Activated T-cell treated with anti-CD3 and anti-CD28 coated beads, Interleukin-2, amount 50 U/mL, for 72 hours (primary cell): ENCODE measurements around the gene SARM1. TPM values are rescaled to one million over a fixed set of nuclear protein-coding genes. Genes with fewer than 3 reads are reported as not detected.

ENCODE experiments used
- ATAC-seq, 2 donors: fragments of 150-1000 bp; cut with Tn5 transposase; replicated peaks in 1 of 2; 2 replicates each; pipeline ENCODE4 v1.10.0; 2021; ENCODE audit warnings: moderate library complexity in 2 of 2, mild to moderate bottlenecking in 1 of 2
- DNase-seq, 2 donors: peaks; one replicate each; pipeline ENCODE4 v3.0.0; 2021 to 2022; ENCODE audit warnings: mixed read lengths in 1 of 2
- H3K27ac Mint-ChIP-seq: one replicate; pipeline ENCODE4 v1.8.0; 2022; ENCODE audit warnings: mild to moderate bottlenecking, moderate library complexity, mixed read lengths
- H3K27me3 Mint-ChIP-seq: one replicate; pipeline ENCODE4 v1.8.0; 2022; ENCODE audit warnings: low read depth, mixed read lengths
- H3K36me3 Mint-ChIP-seq, 2 donors: one replicate each; pipeline ENCODE4 v1.8.0; 2022; ENCODE audit warnings: mixed read lengths in 2 of 2, mild to moderate bottlenecking in 1 of 2; ENCODE audit not compliant: insufficient read depth in 2 of 2
- H3K4me1 Mint-ChIP-seq: one replicate; pipeline ENCODE4 v1.8.0; 2022; ENCODE audit warnings: low read depth, mixed read lengths
- H3K4me3 Mint-ChIP-seq, 2 donors: one replicate each; pipeline ENCODE4 v1.8.0; 2022; ENCODE audit warnings: mild to moderate bottlenecking in 2 of 2, mixed read lengths in 2 of 2, moderate library complexity in 2 of 2
- H3K9me3 Mint-ChIP-seq, 2 donors: one replicate each; pipeline ENCODE4 v1.8.0; 2022; ENCODE audit warnings: mixed read lengths in 2 of 2
- total RNA-seq, 2 donors: library from RNA; stranded (reverse); gene quantifications; one replicate each; pipeline ENCODE4 v1.2.3, GENCODE V29; 2022

SARM1 gene
- total RNA-seq, 2 donors from 2014 or later: 22.4 to 24.3 TPM

DNA sequence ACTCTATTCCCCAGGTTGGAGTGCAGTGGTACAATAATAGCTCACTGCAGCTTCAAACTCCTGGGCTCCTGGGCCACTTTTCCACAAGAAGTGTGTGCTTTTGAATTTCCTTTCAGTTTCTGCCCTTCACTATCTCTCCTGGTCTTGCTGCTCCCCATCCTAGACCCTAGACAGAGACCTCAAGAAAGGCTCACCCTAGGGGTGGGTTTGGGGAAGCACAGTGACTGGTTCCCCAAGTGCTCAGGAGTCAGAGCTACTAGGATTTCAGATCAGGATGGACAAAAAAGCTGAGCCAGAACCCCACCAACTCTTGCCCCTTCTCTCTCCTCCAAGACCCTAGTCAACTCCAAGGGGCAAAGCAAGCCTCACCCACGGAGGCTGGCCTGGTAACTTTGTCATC, 4.9 kb upstream of the SARM1 start:
- H3K27ac Mint-ChIP-seq: no peak overlapping the region
- H3K27me3 Mint-ChIP-seq: no peaks in the 10 kb centered on the region
- H3K36me3 Mint-ChIP-seq: no peaks in the 10 kb centered on the region

GRCh38 chr17:28367641-28368305, 3.7 kb upstream of the SARM1 start:
- ATAC-seq (no peak), DNase-seq (no peak)
- no peak overlapping the region for H3K27ac Mint-ChIP-seq
- H3K9me3 Mint-ChIP-seq: no peaks in the 10 kb centered on the region
- no peaks in the 10 kb centered on the region for H3K36me3 Mint-ChIP-seq
- peaks cover 10% of the 10 kb centered on the region for H3K4me1 Mint-ChIP-seq
- no peaks in the 10 kb centered on the region for H3K27me3 Mint-ChIP-seq
- H3K4me3 Mint-ChIP-seq: no peak overlapping the region

More for the DNA sequence above, 4.9 kb upstream of the SARM1 start:
- Mint-ChIP-seq H3K4me3 (no peak overlapping the region), H3K9me3 (no peaks in the 10 kb centered on the region), H3K4me1 (peaks cover 6% of the 10 kb centered on the region)
- no peak for DNase-seq
- no peak for ATAC-seq

- H3K9me3 Mint-ChIP-seq: no peaks in the 10 kb centered on the region
- DNase-seq (no peak), ATAC-seq (no peak)
- peaks cover 16% of the 10 kb centered on the region for H3K4me1 Mint-ChIP-seq
- H3K27ac Mint-ChIP-seq: no peak overlapping the region
- no peaks in the 10 kb centered on the region for H3K27me3 Mint-ChIP-seq
- peaks cover 0 to 3% of the 10 kb centered on the region in 2 donors for H3K36me3 Mint-ChIP-seq
- H3K4me3 Mint-ChIP-seq: no peak overlapping the region
Observed at GRCh38 chr17:28368306-28368831, 3.1 kb upstream of the SARM1 start.

- H3K36me3 Mint-ChIP-seq: peaks cover 0 to 4% of the 10 kb centered on the region in 2 donors
- no peaks in the 10 kb centered on the region for H3K27me3 Mint-ChIP-seq
- no peaks in the 10 kb centered on the region for H3K9me3 Mint-ChIP-seq
- no peak overlapping the region for H3K4me3 Mint-ChIP-seq
- H3K27ac Mint-ChIP-seq: no peak overlapping the region
- ATAC-seq (no peak), DNase-seq (no peak)
- peaks cover 22% of the 10 kb centered on the region for H3K4me1 Mint-ChIP-seq
Observed at GRCh38 chr17:28368915-28369683, 2.4 kb upstream of the SARM1 start.

GRCh38 chr17:28369684-28370034, 1.8 kb upstream of the SARM1 start:
- Mint-ChIP-seq H3K27ac (no peak overlapping the region), H3K27me3 (no peaks in the 10 kb centered on the region)
- no peak for ATAC-seq

DNA sequence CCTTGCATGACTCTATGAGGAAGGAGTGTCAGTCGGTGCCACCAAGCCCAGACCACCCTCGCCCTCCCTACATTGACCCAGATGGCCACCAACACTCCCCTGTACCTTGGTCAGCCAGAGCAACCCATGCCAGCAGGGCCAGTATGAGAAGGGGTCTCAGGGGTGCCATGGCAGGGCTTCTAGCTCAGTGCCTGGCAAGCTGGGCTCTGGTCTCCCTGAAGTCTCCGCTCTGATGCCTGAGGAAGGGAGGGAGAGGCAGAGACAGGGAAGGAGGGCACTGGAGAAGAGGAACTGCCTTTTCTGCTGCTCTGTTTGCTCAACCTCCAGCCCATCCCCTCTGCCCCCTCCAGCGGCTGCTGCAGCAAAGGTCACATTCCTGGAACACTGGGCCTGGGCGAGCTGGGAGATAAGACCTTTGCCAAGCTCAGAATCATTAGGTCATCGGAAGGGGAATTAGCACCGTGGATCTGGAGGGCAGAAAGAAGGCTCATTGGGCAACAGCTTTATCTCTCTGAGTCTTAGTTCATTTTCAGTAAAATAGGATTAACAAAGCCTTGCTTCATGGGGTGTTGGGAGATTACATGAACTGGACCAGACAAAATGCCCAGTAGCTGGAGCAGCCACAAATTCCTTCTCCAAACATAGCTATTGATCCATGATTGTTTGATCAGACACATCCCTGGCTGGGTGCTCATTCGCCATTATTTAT, 1.3 kb upstream of the SARM1 start, which contains the start of gene VTN:
Gene VTN, minus strand, starts transcription at position 273 of the 709 bp plus-strand sequence. Its CDS starts 104 bp downstream, at position 169.
- Mint-ChIP-seq H3K4me1 (peaks cover 22% of the 10 kb centered on the region), H3K4me3 (peak within 1 kb of the TSS; percentile 92 to 96), H3K9me3 (no peaks in the 10 kb centered on the region), H3K27ac (peak within 1 kb of the TSS; percentile 58), H3K36me3 (peaks cover 0 to 4% of the 10 kb centered on the region in 2 donors), H3K27me3 (no peaks in the 10 kb centered on the region)
- DNase-seq (no peak), ATAC-seq (no peak)

More at GRCh38 chr17:28369684-28370034, 1.8 kb upstream of the SARM1 start:
- no peak for DNase-seq
- peaks cover 22% of the 10 kb centered on the region for H3K4me1 Mint-ChIP-seq
- H3K36me3 Mint-ChIP-seq: peaks cover 0 to 4% of the 10 kb centered on the region in 2 donors
- H3K9me3 Mint-ChIP-seq: no peaks in the 10 kb centered on the region
- H3K4me3 Mint-ChIP-seq: no peak overlapping the region

GRCh38 chr17:28370744-28371103, 770 bp upstream of the SARM1 start:
- H3K27ac Mint-ChIP-seq: peak overlapping the region; percentile 58
- no peak for DNase-seq
- H3K4me1 Mint-ChIP-seq: peaks cover 22% of the 10 kb centered on the region
- no peaks in the 10 kb centered on the region for H3K9me3 Mint-ChIP-seq
- H3K4me3 Mint-ChIP-seq: peak overlapping the region; percentile 92 to 96
- no peak for ATAC-seq
- H3K27me3 Mint-ChIP-seq: no peaks in the 10 kb centered on the region
- peaks cover 0 to 4% of the 10 kb centered on the region in 2 donors for H3K36me3 Mint-ChIP-seq

DNA sequence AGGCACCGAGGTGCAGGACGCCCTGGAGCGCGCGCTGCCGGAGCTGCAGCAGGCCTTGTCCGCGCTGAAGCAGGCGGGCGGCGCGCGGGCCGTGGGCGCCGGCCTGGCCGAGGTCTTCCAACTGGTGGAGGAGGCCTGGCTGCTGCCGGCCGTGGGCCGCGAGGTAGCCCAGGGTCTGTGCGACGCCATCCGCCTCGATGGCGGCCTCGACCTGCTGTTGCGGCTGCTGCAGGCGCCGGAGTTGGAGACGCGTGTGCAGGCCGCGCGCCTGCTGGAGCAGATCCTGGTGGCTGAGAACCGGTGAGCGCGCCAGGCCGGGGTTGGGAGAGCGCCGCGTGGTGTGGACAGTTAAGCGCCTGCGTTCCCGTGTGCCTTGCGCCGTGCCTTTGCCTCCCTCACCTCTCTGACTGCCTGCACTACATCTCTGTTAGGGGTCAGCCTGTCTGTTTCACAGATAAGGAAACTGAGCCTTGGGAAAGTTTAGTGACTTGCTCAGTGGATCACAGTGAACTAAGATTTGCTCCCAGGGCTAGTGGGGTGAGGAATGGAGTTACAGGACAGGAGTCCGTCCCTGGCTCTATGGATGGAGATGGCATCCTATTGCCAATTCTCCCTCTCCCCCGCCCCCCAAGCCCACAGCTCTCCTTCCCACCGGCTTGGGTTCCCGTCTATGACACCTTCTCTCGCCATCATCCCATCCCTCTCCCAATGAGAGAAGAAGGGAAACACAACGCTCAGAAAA, 880 bp downstream of the SARM1 start:
- no peaks in the 10 kb centered on the region for H3K9me3 Mint-ChIP-seq
- peak; percentile 31 to 36 for DNase-seq
- peaks cover 0 to 4% of the 10 kb centered on the region in 2 donors for H3K36me3 Mint-ChIP-seq
- H3K4me1 Mint-ChIP-seq: peaks cover 22% of the 10 kb centered on the region
- no peak overlapping the region for H3K27ac Mint-ChIP-seq
- H3K4me3 Mint-ChIP-seq: peak overlapping the region; percentile 92 to 96
- no peaks in the 10 kb centered on the region for H3K27me3 Mint-ChIP-seq
- peak in 1 of 2 donors; percentile 8 for ATAC-seq

GRCh38 chr17:28372945-28373274, 1.4 kb downstream of the SARM1 start:
- Mint-ChIP-seq H3K4me3 (peak overlapping the region; percentile 92 to 96), H3K27me3 (no peaks in the 10 kb centered on the region), H3K27ac (no peak overlapping the region), H3K36me3 (peaks cover 0 to 4% of the 10 kb centered on the region in 2 donors), H3K4me1 (peaks cover 22% of the 10 kb centered on the region), H3K9me3 (no peaks in the 10 kb centered on the region)
- ATAC-seq (no peak), DNase-seq (no peak)

GRCh38 chr17:28379814-28380801, 8.6 kb downstream of the SARM1 start:
- H3K27me3 Mint-ChIP-seq: peaks cover 6% of the 10 kb centered on the region
- peaks cover 26% of the 10 kb centered on the region for H3K4me1 Mint-ChIP-seq
- DNase-seq (no peak), ATAC-seq (no peak)
- H3K4me3 Mint-ChIP-seq: peak overlapping the region in 1 of 2 donors; percentile 46
- no peak overlapping the region for H3K27ac Mint-ChIP-seq
- peaks cover 0 to 2% of the 10 kb centered on the region in 2 donors for H3K36me3 Mint-ChIP-seq
- no peaks in the 10 kb centered on the region for H3K9me3 Mint-ChIP-seq

GRCh38 chr17:28381141-28381825, 9.8 kb downstream of the SARM1 start:
- DNase-seq (peak; percentile 43 to 49), ATAC-seq (no peak)
- Mint-ChIP-seq H3K9me3 (no peaks in the 10 kb centered on the region), H3K27ac (no peak overlapping the region), H3K4me3 (peak overlapping the region; percentile 31 to 46), H3K4me1 (peaks cover 34% of the 10 kb centered on the region), H3K36me3 (peaks cover 0 to 2% of the 10 kb centered on the region in 2 donors), H3K27me3 (peaks cover 6% of the 10 kb centered on the region)
